Right lobe of liver (tissue), 6 donors: ENCODE results near the gene GJA3. TPM values are rescaled to one million over a fixed set of nuclear protein-coding genes. Genes with fewer than 3 reads are reported as not detected.

ENCODE experiments used
- ATAC-seq, 4 donors: fragments of 200-7000 bp; cut with Tn5 transposase; one replicate each; pipeline ENCODE4 v1.9.1; 2020; ENCODE audit warnings: mild to moderate bottlenecking in 4 of 4, moderate library complexity in 4 of 4
- DNase-seq, 3 donors: peaks; one replicate each; pipeline ENCODE4 v3.0.0-alpha.2; 2020
- H3K27ac ChIP-seq, 3 donors: fragments of 200-600 bp; one replicate each; pipeline ENCODE4 v1.8.0; 2022
- H3K27me3 ChIP-seq, 2 donors: fragments of 200-600 bp; one replicate each; pipeline ENCODE4 v1.8.0; 2022
- H3K36me3 ChIP-seq, 4 donors: fragments of 200-600 bp; sonication (generic) in 1 of 4; one replicate each; pipeline versions ENCODE4 v1.5.1 to v1.8.0; 2017 to 2022; ENCODE audit warnings: control low read depth in 1 of 4
- H3K4me1 ChIP-seq, 4 donors: fragments of 200-600 bp; sonication (generic) in 1 of 4; one replicate each; pipeline versions ENCODE4 v1.5.1 to v1.8.0; 2017 to 2022; ENCODE audit warnings: control low read depth in 1 of 4
- H3K4me3 ChIP-seq, 3 donors: fragments of 200-600 bp; one replicate each; pipeline ENCODE4 v1.8.0; 2022
- H3K9me3 ChIP-seq, 4 donors: fragments of 200-600 bp; sonication (generic) in 1 of 4; one replicate each; pipeline versions ENCODE4 v1.5.1 to v1.8.0; 2017 to 2022; ENCODE audit warnings: control low read depth in 1 of 4
- POLR2A ChIP-seq: fragments of 450-650 bp; IDR thresholded peaks from one replicate; pipeline ENCODE4 v1.6.1; 2017; ENCODE audit warnings: antibody characterized with exemption, mild to moderate bottlenecking
- WGBS: methylation state at CpG from one replicate; pipeline ENCODE4 v1.1.6; 2018; ENCODE audit warnings: low coverage, low lambda C conversion rate; ENCODE audit not compliant: insufficient coverage; ENCODE audit errors: missing lambda C conversion rate; 5-methylcytosine and 5-hydroxymethylcytosine counted together
- intact Hi-C, 2 donors: fragments of 100-400 bp; cut with DNase I; formaldehyde crosslinking; loops; one replicate each; pipeline versions ENCODE4 v1.11.2 to v1.14.1; 2022
- total RNA-seq, 6 experiments: library from RNA; depleted of rRNA in 2 of 6; stranded (reverse); fragments of >200 nt in 2 of 6; fragmentation: NEBNext Ultra II Directional in 3 of 6; extraction: Animal tissue kit (Norgen Biotek cat#: 25700) in 3 of 6; gene quantifications; one replicate each; pipeline versions ENCODE4 v1.1.0 to v1.2.4, GENCODE V29; 2016 to 2023
- TF ChIP-seq, protein P1 (sequence below), 4 donors: fragments of 200-600 bp in 3 of 4; fragments of 450-650 bp in 1 of 4; IDR thresholded peaks; one replicate each; pipeline versions ENCODE4 v1.5.1 to v1.8.0; 2016 to 2022; ENCODE audit warnings: antibody characterized with exemption in 4 of 4, mild to moderate bottlenecking in 2 of 4
- donor health status: DM: no; HTN: yes; CAD: no.
- donor health status: DM: no; HTN: no; CAD: no.
- donor health status: DM: no; HTN: no; CAD: no.
- donor health status: DM: no; HTN: yes; CAD: no.
- donor health status: DM: no; HTN: yes; CAD: no.

GJA3 gene
- total RNA-seq, 6 experiments from 2014 or later, result 0.11 TPM; not detected in 5

DNA sequence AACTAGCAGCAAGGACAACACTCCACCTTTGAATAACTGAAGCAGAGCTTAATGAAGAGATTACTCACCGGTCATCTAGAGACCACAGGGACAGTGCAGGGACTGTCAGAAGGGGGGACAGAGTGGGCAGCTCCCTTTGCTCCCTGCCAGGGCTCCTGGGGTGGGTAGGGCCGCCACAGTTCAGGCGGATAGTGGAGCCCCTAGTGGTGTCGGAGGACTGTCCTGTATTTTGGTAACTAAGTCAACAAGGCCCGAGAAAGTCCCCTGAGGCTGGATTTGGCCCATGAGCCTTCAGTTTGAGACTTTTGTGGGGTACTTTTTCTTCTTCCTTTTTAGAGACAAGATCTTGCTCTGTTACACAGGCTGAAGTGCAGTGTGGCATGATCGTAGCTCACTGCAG is 44.6 kb downstream of the GJA3 start:
- Histone ChIP-seq H3K36me3 (no peaks in the 10 kb centered on the region), H3K27me3 (no peaks in the 10 kb centered on the region), H3K9me3 (no peaks in the 10 kb centered on the region), H3K4me1 (peaks cover 0 to 8% (median 0%) of the 10 kb centered on the region in 4 donors), H3K4me3 (no peak overlapping the region), H3K27ac (no peak overlapping the region)
- TF ChIP-seq, protein P1, sequence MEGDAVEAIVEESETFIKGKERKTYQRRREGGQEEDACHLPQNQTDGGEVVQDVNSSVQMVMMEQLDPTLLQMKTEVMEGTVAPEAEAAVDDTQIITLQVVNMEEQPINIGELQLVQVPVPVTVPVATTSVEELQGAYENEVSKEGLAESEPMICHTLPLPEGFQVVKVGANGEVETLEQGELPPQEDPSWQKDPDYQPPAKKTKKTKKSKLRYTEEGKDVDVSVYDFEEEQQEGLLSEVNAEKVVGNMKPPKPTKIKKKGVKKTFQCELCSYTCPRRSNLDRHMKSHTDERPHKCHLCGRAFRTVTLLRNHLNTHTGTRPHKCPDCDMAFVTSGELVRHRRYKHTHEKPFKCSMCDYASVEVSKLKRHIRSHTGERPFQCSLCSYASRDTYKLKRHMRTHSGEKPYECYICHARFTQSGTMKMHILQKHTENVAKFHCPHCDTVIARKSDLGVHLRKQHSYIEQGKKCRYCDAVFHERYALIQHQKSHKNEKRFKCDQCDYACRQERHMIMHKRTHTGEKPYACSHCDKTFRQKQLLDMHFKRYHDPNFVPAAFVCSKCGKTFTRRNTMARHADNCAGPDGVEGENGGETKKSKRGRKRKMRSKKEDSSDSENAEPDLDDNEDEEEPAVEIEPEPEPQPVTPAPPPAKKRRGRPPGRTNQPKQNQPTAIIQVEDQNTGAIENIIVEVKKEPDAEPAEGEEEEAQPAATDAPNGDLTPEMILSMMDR (IDR thresholded peaks at IDR 0.05), result no peak
- no peak for TF ChIP-seq POLR2A
- DNase-seq, result no peak
- intact Hi-C loops, result no loop called here
- 76% methylated on average over 3 of the region's 6 CpGs for whole genome bisulfite sequencing
- no peak for ATAC-seq

DNA sequence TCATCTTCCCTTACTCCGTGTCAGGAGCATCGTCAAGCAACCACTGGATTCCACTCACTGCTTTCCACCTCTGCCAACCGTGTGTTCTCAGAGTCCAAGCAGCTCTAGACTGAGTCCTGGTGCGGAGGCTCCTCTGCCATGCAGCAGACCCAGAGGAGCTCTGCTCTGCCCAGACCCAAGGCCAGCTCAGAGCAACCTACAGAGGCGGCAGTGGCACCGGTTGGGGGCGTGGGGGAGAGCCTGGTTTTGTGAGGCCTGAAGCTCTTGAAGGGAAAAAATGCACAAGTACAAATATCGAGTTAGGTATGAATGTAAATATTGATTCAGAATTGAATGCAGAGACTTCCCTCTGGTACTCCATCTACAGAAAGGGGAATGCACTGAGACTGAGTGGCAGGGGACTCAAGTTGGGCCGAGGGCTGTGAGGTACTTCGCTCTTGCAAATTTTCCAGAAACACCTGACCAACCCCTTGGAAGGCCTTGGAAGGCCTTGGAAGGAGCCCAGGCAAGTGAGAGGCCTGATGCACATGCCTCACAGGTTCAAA is 46.7 kb downstream of the GJA3 start:
- no peak for DNase-seq
- Histone ChIP-seq H3K4me3 (no peak overlapping the region), H3K27me3 (no peaks in the 10 kb centered on the region), H3K27ac (no peak overlapping the region), H3K9me3 (no peaks in the 10 kb centered on the region), H3K36me3 (no peaks in the 10 kb centered on the region), H3K4me1 (no peaks in the 10 kb centered on the region)
- TF ChIP-seq, protein P1 (IDR thresholded peaks at IDR 0.05), result no peak
- TF ChIP-seq POLR2A, result no peak
- 93% methylated on average over 7 of the region's 10 CpGs for WGBS
- ATAC-seq, result no peak
- intact Hi-C loops, result no loop called here

DNA sequence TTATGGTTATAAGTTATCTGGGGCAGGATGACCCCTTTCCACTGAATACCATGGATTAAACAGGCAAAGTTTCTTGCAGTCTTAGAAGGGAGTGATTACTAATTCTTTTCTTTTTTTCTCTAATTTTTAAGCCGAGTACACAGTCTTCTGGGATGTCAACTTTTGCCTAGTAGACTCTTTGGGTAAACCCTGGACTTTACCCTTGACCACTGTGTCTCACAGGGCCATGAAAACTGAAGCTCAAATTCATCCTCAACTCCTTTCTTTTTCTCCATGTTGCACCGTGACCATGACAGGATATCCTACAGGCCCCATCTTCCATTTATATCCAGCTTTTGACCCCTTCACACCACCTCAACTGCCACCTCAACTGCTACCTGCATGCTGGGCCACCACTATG is 51.8 kb downstream of the GJA3 start:
- ATAC-seq, result peak in 2 of 4 donors; percentile 33 to 50
- no peak overlapping the region for H3K27ac ChIP-seq
- 60% methylated on average over 2 of the region's 2 CpGs for WGBS
- H3K9me3 ChIP-seq, result no peaks in the 10 kb centered on the region
- H3K36me3 ChIP-seq, result no peaks in the 10 kb centered on the region
- no peaks in the 10 kb centered on the region for H3K27me3 ChIP-seq
- intact Hi-C loops, result no loop called here
- DNase-seq, result no peak
- H3K4me1 ChIP-seq, result no peaks in the 10 kb centered on the region
- no peak overlapping the region for H3K4me3 ChIP-seq
- TF ChIP-seq POLR2A, result no peak
- TF ChIP-seq, protein P1 (IDR thresholded peaks at IDR 0.05), result no peak

GRCh38 chr13:20106742-20107141 is 54.1 kb downstream of the GJA3 start:
- DNase-seq (no peak), ATAC-seq (no peak)
- H3K36me3 ChIP-seq, result no peaks in the 10 kb centered on the region
- intact Hi-C loops, result no loop called here
- no peaks in the 10 kb centered on the region for H3K27me3 ChIP-seq
- no peaks in the 10 kb centered on the region for H3K9me3 ChIP-seq
- no peak for TF ChIP-seq POLR2A
- TF ChIP-seq, protein P1 (IDR thresholded peaks at IDR 0.05), result no peak
- H3K27ac ChIP-seq, result no peak overlapping the region
- 36% methylated on average over 4 of the region's 4 CpGs for WGBS
- no peaks in the 10 kb centered on the region for H3K4me1 ChIP-seq
- no peak overlapping the region for H3K4me3 ChIP-seq
